Peyer's patch (tissue), 4 donors: ENCODE measurements around the gene RAB40C. TPM values are rescaled to one million over a fixed set of nuclear protein-coding genes. Genes with fewer than 3 reads are reported as not detected.

ENCODE experiments used
- DNase-seq, 3 donors: peaks; one replicate each; pipeline ENCODE4 v3.0.0-alpha.2; 2017 to 2019
- H3K27ac ChIP-seq, 4 donors: fragments of 200-600 bp; sonication (generic); one replicate each; pipeline ENCODE4 v1.5.1; 2016 to 2019
- H3K27me3 ChIP-seq, 2 donors: fragments of 200-600 bp; sonication (generic); one replicate each; pipeline ENCODE4 v1.5.1; 2019
- H3K36me3 ChIP-seq, 3 donors: fragments of 200-600 bp; sonication (generic); one replicate each; pipeline ENCODE4 v1.5.1; 2016 to 2019
- H3K4me1 ChIP-seq, 4 donors: fragments of 200-600 bp; sonication (generic); one replicate each; pipeline ENCODE4 v1.5.1; 2016 to 2019
- H3K4me3 ChIP-seq, 4 donors: fragments of 200-600 bp; sonication (generic); 1 replicate in 3 of 4; 2 replicates in 1 of 4; pipeline ENCODE4 v1.5.1; 2016 to 2019; ENCODE audit warnings: mild to moderate bottlenecking in 1 of 4
- H3K9me3 ChIP-seq, 4 donors: fragments of 200-600 bp; sonication (generic); one replicate each; pipeline ENCODE4 v1.5.1; 2016 to 2019; ENCODE audit warnings: mild to moderate bottlenecking in 1 of 4
- CTCF ChIP-seq, 6 experiments: fragments of 450-650 bp in 4 of 6; fragments of 200-600 bp in 2 of 6; sonication (generic) in 1 of 6; IDR thresholded peaks; one replicate each; pipeline ENCODE4 v1.5.1; 2017 to 2019; ENCODE audit warnings: antibody characterized with exemption in 6 of 6, mild to moderate bottlenecking in 3 of 6, moderate library complexity in 1 of 6
- POLR2A ChIP-seq, 2 donors: fragments of 450-650 bp; IDR thresholded peaks; one replicate each; pipeline ENCODE4 v1.5.1; 2017; ENCODE audit warnings: antibody characterized with exemption in 2 of 2, mild to moderate bottlenecking in 2 of 2, moderate library complexity in 2 of 2
- total RNA-seq, 4 donors: library from RNA; depleted of rRNA; stranded (reverse); fragments of >200 nt; gene quantifications; one replicate each; pipeline ENCODE4 v1.1.0, GENCODE V29; 2016

Gene RAB40C
- total RNA-seq, 4 donors from 2014 or later: 27.2 to 83.6 (median 62.7) TPM

DNA sequence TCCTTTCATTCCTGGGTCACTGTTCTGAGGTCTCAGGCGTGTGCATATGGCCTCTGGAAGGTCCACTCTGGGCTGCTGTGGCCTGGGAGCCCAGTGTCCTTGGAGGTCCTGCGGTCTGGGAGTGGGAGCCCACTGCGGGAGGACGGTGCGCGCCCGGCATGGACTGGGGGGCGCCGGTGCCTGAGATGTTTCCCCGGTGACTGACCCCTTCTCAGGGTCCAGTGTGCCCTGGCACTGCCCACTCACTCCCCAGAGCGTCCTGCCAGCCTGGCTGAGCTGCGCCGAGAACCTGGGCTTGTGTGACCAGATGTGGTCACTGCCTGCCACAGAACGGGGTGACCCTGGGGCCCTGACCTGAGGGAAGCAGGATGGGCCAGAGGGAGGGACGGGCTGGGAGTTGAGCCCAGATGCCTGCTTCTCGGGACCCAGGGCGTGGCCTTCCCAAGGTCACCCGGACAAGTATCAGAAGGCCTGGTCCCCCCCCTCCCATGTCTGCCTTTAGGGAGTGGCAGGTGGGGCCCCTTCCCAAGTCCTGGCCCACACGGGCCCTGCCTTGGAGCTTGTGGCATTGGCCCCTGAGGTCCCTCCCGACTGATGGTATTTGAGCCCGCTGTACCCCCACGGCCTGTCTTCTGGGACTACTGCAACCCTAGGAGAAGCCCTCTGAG is 84.5 kb downstream of the RAB40C start:
- Histone ChIP-seq H3K9me3 (no peaks in the 10 kb centered on the region), H3K4me1 (peaks cover 12 to 37% (median 22%) of the 10 kb centered on the region in 4 donors), H3K27me3 (no peaks in the 10 kb centered on the region), H3K4me3 (no peak overlapping the region), H3K36me3 (peaks cover 0 to 49% (median 0%) of the 10 kb centered on the region in 3 donors), H3K27ac (no peak overlapping the region)
- DNase-seq: no peak
- no peak for TF ChIP-seq POLR2A (IDR thresholded peaks at IDR 0.05)
- TF ChIP-seq CTCF (IDR thresholded peaks at IDR 0.05): no peak

GRCh38 chr16:674968-675883 is 85.4 kb downstream of the RAB40C start, which contains the start of gene RHBDL1:
TSS of gene RHBDL1 (plus strand) at chr16:675671. CDS start at chr16:675791, 120 bp downstream.
- peaks cover 12 to 35% (median 24%) of the 10 kb centered on the region in 4 donors for H3K4me1 ChIP-seq
- H3K27ac ChIP-seq: peak within 1 kb of the TSS in 1 of 4 donors; percentile 57
- TF ChIP-seq CTCF (IDR thresholded peaks at IDR 0.05) (no peak), POLR2A (IDR thresholded peaks at IDR 0.05) (no peak)
- peaks cover 0 to 40% (median 0%) of the 10 kb centered on the region in 3 donors for H3K36me3 ChIP-seq
- no peak for DNase-seq
- H3K9me3 ChIP-seq: no peaks in the 10 kb centered on the region
- H3K27me3 ChIP-seq: no peaks in the 10 kb centered on the region
- H3K4me3 ChIP-seq: peak within 1 kb of the TSS; percentile 15 to 64 (median 36)

DNA sequence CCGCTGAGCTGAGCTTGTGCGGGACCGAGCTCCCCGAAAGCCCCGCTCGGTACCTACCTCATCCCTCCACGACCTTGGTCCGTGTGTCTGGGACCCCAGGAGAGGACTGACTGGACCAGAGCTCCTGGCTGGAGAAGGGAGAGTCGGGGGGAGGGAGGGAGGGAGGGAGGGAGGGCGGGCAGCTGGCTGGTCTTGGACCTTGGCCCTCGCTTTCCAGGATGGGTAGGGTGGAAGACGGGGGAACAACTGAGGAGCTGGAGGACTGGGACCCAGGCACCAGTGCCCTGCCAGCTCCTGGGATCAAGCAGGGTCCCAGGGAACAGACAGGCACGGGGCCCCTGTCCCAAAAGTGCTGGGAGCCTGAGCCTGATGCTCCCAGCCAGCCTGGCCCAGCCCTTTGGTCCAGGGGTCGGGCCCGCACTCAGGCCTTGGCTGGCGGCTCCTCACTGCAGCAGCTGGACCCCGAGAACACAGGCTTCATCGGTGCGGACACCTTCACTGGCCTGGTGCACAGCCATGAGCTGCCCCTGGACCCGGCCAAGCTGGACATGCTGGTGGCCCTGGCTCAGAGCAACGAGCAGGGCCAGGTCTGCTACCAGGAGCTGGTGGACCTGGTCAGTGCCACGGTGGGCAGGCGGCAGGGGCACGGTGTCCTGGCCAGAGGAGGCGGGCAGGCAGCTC is 86.2 kb downstream of the RAB40C start:
- Histone ChIP-seq H3K4me1 (peaks cover 13 to 39% (median 26%) of the 10 kb centered on the region in 4 donors), H3K27ac (peak overlapping the region in 1 of 4 donors; percentile 57), H3K36me3 (peaks cover 0 to 32% (median 0%) of the 10 kb centered on the region in 3 donors), H3K9me3 (no peaks in the 10 kb centered on the region), H3K27me3 (no peaks in the 10 kb centered on the region), H3K4me3 (peak overlapping the region; percentile 15 to 64 (median 36))
- peak in 1 of 3 donors; percentile 72 for DNase-seq
- TF ChIP-seq CTCF (IDR thresholded peaks at IDR 0.05): no peak
- no peak for TF ChIP-seq POLR2A (IDR thresholded peaks at IDR 0.05)

- Histone ChIP-seq H3K36me3 (peaks cover 0 to 30% (median 0%) of the 10 kb centered on the region in 3 donors), H3K27me3 (no peaks in the 10 kb centered on the region), H3K4me1 (peaks cover 13 to 44% (median 31%) of the 10 kb centered on the region in 4 donors), H3K4me3 (peak overlapping the region in 2 of 4 donors; percentile 50 to 64), H3K9me3 (no peaks in the 10 kb centered on the region), H3K27ac (peak overlapping the region in 1 of 4 donors; percentile 57)
- DNase-seq: no peak
- no peak for TF ChIP-seq CTCF (IDR thresholded peaks at IDR 0.05)
- no peak for TF ChIP-seq POLR2A (IDR thresholded peaks at IDR 0.05)
Measured at GRCh38 chr16:676565-676902, 86.7 kb downstream of the RAB40C start.

- Histone ChIP-seq H3K27me3 (no peaks in the 10 kb centered on the region), H3K36me3 (peaks cover 0 to 30% (median 0%) of the 10 kb centered on the region in 3 donors), H3K27ac (peak overlapping the region in 3 of 4 donors; percentile 40 to 93 (median 57)), H3K4me3 (peak overlapping the region in 2 of 4 donors; percentile 4 to 50), H3K4me1 (peaks cover 13 to 47% (median 34%) of the 10 kb centered on the region in 4 donors), H3K9me3 (no peaks in the 10 kb centered on the region)
- peak; percentile 65 to 94 (median 94) for DNase-seq
- TF ChIP-seq POLR2A (IDR thresholded peaks at IDR 0.05): peak in 1 of 2 donors; percentile 59
- TF ChIP-seq CTCF (IDR thresholded peaks at IDR 0.05): no peak
Measured at GRCh38 chr16:676913-677312, 87.0 kb downstream of the RAB40C start.
